ENCODE measurements around the gene MACROD2. TPM values are rescaled to one million over a fixed set of nuclear protein-coding genes. Genes with fewer than 3 reads are reported as not detected.

The MACROD2 gene
- total RNA-seq, 1 donor from 2014 or later, result 2.5 TPM

- Mint-ChIP-seq H3K9me3 (ENCODE audit: unreplicated experiment) (no peaks in the 10 kb centered on the region), H3K27ac (ENCODE audit: unreplicated experiment) (no peak overlapping the region), H3K27me3 (ENCODE audit: unreplicated experiment) (no peaks in the 10 kb centered on the region), H3K36me3 (ENCODE audit: unreplicated experiment) (no peaks in the 10 kb centered on the region), H3K4me3 (ENCODE audit: unreplicated experiment) (no peak overlapping the region), H3K4me1 (ENCODE audit: unreplicated experiment) (no peaks in the 10 kb centered on the region)
- no peak for DNase-seq (ENCODE audit: extremely low spot score, unreplicated experiment)
- TF ChIP-seq CTCF (IDR thresholded peaks at IDR 0.05), result no peak
Measured at GRCh38 chr20:14312001-14312400, 316.7 kb downstream of the MACROD2 start.

GRCh38 chr20:14313341-14314020, 318.2 kb downstream of the MACROD2 start:
- Mint-ChIP-seq H3K4me3 (ENCODE audit: unreplicated experiment) (no peak overlapping the region), H3K4me1 (ENCODE audit: unreplicated experiment) (no peaks in the 10 kb centered on the region), H3K27me3 (ENCODE audit: unreplicated experiment) (no peaks in the 10 kb centered on the region), H3K27ac (ENCODE audit: unreplicated experiment) (no peak overlapping the region), H3K9me3 (ENCODE audit: unreplicated experiment) (no peaks in the 10 kb centered on the region), H3K36me3 (ENCODE audit: unreplicated experiment) (no peaks in the 10 kb centered on the region)
- no peak for TF ChIP-seq CTCF (IDR thresholded peaks at IDR 0.05)
- DNase-seq (ENCODE audit: extremely low spot score, unreplicated experiment), result no peak

GRCh38 chr20:14319704-14320103, 324.4 kb downstream of the MACROD2 start:
- no peak overlapping the region for H3K4me3 Mint-ChIP-seq (ENCODE audit: unreplicated experiment)
- no peaks in the 10 kb centered on the region for H3K36me3 Mint-ChIP-seq (ENCODE audit: unreplicated experiment)
- H3K9me3 Mint-ChIP-seq (ENCODE audit: unreplicated experiment), result no peaks in the 10 kb centered on the region

GRCh38 chr20:14331646-14332045, 336.3 kb downstream of the MACROD2 start:
- Mint-ChIP-seq H3K4me3 (ENCODE audit: unreplicated experiment) (no peak overlapping the region), H3K27me3 (ENCODE audit: unreplicated experiment) (peaks cover 24% of the 10 kb centered on the region), H3K9me3 (ENCODE audit: unreplicated experiment) (no peaks in the 10 kb centered on the region), H3K27ac (ENCODE audit: unreplicated experiment) (no peak overlapping the region), H3K4me1 (ENCODE audit: unreplicated experiment) (peaks cover 4% of the 10 kb centered on the region), H3K36me3 (ENCODE audit: unreplicated experiment) (no peaks in the 10 kb centered on the region)
- no peak for TF ChIP-seq CTCF (IDR thresholded peaks at IDR 0.05)
- no peak for DNase-seq (ENCODE audit: extremely low spot score, unreplicated experiment)

More at GRCh38 chr20:14319704-14320103, 324.4 kb downstream of the MACROD2 start:
- no peaks in the 10 kb centered on the region for H3K4me1 Mint-ChIP-seq (ENCODE audit: unreplicated experiment)
- no peaks in the 10 kb centered on the region for H3K27me3 Mint-ChIP-seq (ENCODE audit: unreplicated experiment)
- no peak for TF ChIP-seq CTCF (IDR thresholded peaks at IDR 0.05)
- no peak for DNase-seq (ENCODE audit: extremely low spot score, unreplicated experiment)
- H3K27ac Mint-ChIP-seq (ENCODE audit: unreplicated experiment), result no peak overlapping the region

GRCh38 chr20:14332866-14333265, 337.6 kb downstream of the MACROD2 start:
- Mint-ChIP-seq H3K4me1 (ENCODE audit: unreplicated experiment) (peaks cover 12% of the 10 kb centered on the region), H3K4me3 (ENCODE audit: unreplicated experiment) (no peak overlapping the region), H3K9me3 (ENCODE audit: unreplicated experiment) (no peaks in the 10 kb centered on the region), H3K27me3 (ENCODE audit: unreplicated experiment) (peaks cover 24% of the 10 kb centered on the region), H3K36me3 (ENCODE audit: unreplicated experiment) (no peaks in the 10 kb centered on the region), H3K27ac (ENCODE audit: unreplicated experiment) (no peak overlapping the region)
- no peak for DNase-seq (ENCODE audit: extremely low spot score, unreplicated experiment)
- no peak for TF ChIP-seq CTCF (IDR thresholded peaks at IDR 0.05)

All from osteocyte (in vitro differentiated cells).